IMR-90 (cell line): ENCODE measurements around the gene LGALS9. TPM values are rescaled to one million over a fixed set of nuclear protein-coding genes. Genes with fewer than 3 reads are reported as not detected.

Experiments
- MAZ ChIP-seq: IDR thresholded peaks from 2 replicates; pipeline ENCODE4 v1.6.1; 2012; ENCODE audit warnings: low read depth, mild to moderate bottlenecking, low read length, improper control_type of control experiment, moderate library complexity, borderline replicate concordance
- NFE2L2 ChIP-seq: fragments of 150-350 bp; IDR thresholded peaks from 2 replicates; pipeline ENCODE4 v1.6.1; 2016; ENCODE audit warnings: low read depth, mild to moderate bottlenecking, low read length
- POLR2A ChIP-seq: IDR thresholded peaks from 2 replicates; pipeline ENCODE4 v1.6.1; 2012; ENCODE audit warnings: mild to moderate bottlenecking, low read depth, low read length
- RCOR1 ChIP-seq: IDR thresholded peaks from 2 replicates; pipeline ENCODE4 v1.6.1; 2012; ENCODE audit warnings: mild to moderate bottlenecking, low read length, improper control_type of control experiment; ENCODE audit not compliant: insufficient replicate concordance
- polyA plus RNA-seq, 3 experiments: library from polyadenylated mRNA; depleted of rRNA; stranded (reverse); fragments of >200 nt; gene quantifications; 2 replicates each; pipeline ENCODE4 v1.2.3, GENCODE V29; 2012; ENCODE audit warnings: low replicate concordance in 1 of 3
- total RNA-seq: library from RNA; depleted of rRNA; stranded (reverse); fragments of >200 nt; gene quantifications from 2 replicates; pipeline ENCODE4 v1.2.3, GENCODE V29; 2012
- TF ChIP-seq, protein P1 (sequence below): conservative IDR thresholded peaks from 2 replicates; pipeline ENCODE4 v1.5.1; 2012; ENCODE audit warnings: mild to moderate bottlenecking, low read depth, low read length, improper control_type of control experiment

LGALS9 gene
- total and polyA plus RNA-seq, 2 of the 4 experiments (the other 2 are of a cell fraction): 0.54 to 2.5 TPM

DNA sequence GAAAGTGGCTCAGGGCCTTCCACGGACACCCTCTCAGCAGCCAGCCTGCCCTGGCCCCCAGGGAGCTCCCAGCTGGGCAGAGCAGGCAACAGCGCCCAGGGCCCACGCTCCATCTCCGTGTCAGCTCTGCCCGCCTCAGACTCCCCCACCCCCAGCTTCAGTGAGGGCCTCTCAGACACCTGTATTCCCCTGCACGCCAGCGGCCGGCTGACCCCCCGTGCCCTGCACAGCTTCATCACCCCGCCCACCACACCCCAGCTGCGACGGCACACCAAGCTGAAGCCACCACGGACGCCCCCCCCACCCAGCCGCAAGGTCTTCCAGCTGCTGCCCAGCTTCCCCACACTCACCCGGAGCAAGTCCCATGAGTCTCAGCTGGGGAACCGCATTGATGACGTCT is 48.3 kb upstream of the LGALS9 start (continued):
- TF ChIP-seq, protein P1, sequence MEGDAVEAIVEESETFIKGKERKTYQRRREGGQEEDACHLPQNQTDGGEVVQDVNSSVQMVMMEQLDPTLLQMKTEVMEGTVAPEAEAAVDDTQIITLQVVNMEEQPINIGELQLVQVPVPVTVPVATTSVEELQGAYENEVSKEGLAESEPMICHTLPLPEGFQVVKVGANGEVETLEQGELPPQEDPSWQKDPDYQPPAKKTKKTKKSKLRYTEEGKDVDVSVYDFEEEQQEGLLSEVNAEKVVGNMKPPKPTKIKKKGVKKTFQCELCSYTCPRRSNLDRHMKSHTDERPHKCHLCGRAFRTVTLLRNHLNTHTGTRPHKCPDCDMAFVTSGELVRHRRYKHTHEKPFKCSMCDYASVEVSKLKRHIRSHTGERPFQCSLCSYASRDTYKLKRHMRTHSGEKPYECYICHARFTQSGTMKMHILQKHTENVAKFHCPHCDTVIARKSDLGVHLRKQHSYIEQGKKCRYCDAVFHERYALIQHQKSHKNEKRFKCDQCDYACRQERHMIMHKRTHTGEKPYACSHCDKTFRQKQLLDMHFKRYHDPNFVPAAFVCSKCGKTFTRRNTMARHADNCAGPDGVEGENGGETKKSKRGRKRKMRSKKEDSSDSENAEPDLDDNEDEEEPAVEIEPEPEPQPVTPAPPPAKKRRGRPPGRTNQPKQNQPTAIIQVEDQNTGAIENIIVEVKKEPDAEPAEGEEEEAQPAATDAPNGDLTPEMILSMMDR: no peak
- TF ChIP-seq NFE2L2 (no peak), MAZ (no peak), RCOR1 (no peak), POLR2A (no peak)
